ENCODE data around the gene EPB41. TPM values are rescaled to one million over a fixed set of nuclear protein-coding genes. Genes with fewer than 3 reads are reported as not detected.

The EPB41 gene
- total RNA-seq, 1 donor from 2014 or later, result 46.9 TPM

GRCh38 chr1:28890435-28890834 is 23.9 kb upstream of the EPB41 start:
- DNase-seq (ENCODE audit: low spot score in 2 of 2), result no peak
- FAIRE-seq, result no peak

DNA sequence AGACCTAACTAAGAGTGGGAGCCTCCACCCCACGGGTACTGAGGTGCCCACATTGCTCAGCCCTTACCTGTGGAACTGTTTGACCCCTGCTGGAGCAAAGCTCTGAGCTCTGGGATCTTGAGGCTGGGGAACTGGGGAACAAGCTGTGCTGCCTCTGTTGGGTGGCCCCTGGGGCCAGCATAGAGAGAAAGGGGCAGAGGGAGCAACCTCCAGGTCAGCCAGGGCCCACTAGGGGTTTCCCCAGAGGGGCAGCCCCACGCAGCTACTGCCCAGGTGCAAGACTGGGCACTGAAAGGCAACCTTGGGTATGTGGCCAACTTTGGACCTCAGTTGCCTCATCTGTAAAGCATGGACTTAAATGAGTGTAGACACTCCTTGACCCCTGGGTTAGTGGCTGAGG is 23.5 kb upstream of the EPB41 start:
- no peak for FAIRE-seq
- DNase-seq (ENCODE audit: low spot score in 2 of 2), result no peak

GRCh38 chr1:28891256-28891655 is 23.1 kb upstream of the EPB41 start:
- DNase-seq (ENCODE audit: low spot score in 2 of 2), result no peak
- FAIRE-seq, result no peak

DNA sequence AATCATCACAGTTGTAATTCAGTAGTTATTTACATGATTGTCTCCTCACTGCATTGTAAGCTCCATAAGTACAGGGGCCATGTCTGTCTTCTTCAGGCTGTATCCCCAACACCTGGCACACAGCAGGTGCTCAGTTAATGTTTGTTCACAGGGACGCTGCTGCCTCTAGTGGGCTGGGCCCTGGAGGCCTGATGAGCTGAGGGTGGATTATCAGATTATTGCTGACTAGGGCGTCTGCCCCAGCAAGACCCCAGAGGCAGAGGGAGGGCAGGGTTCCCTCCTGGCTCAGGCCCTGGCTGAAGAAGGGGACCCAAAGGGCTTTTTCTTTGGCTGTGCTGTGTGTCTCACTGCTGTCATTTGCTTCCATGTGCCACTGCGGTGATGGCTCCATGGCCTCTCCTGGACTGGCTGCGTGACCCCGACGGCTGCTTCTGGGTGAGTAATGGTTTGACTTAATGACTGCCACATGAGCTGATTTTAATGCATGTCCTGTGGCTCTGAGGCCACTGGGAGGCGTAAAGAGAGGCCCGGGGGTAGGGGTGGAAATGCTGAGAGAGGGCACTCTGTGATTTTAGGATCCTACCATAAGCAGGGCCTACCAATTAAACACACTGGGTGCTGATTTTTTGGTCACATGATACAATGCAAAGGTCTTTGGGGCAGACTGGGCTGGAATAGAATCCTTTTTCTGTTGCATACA is 20.8 kb upstream of the EPB41 start:
- DNase-seq (ENCODE audit: low spot score in 2 of 2) (no peak), FAIRE-seq (no peak)

DNA sequence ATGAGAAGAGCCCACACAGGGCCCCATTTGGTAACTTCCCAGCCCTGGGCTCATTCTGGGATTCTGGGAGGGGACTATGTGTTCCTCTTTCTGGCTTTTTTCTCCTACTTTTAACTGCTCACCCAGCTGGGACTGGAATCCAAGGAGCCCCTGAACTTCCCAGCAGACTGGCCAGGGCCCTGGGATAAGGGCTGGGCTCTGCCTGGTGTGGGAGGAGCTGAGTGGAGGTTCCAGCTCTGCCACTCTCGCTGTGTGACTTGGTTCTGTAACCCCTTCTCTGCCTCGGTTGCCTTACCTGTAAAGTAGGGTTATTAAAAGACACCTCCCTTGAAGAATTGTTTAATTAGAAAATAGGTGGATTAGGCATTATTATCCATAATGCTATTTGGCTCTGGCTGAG is 19.6 kb upstream of the EPB41 start:
- FAIRE-seq (no peak), DNase-seq (ENCODE audit: low spot score in 2 of 2) (no peak)

DNA sequence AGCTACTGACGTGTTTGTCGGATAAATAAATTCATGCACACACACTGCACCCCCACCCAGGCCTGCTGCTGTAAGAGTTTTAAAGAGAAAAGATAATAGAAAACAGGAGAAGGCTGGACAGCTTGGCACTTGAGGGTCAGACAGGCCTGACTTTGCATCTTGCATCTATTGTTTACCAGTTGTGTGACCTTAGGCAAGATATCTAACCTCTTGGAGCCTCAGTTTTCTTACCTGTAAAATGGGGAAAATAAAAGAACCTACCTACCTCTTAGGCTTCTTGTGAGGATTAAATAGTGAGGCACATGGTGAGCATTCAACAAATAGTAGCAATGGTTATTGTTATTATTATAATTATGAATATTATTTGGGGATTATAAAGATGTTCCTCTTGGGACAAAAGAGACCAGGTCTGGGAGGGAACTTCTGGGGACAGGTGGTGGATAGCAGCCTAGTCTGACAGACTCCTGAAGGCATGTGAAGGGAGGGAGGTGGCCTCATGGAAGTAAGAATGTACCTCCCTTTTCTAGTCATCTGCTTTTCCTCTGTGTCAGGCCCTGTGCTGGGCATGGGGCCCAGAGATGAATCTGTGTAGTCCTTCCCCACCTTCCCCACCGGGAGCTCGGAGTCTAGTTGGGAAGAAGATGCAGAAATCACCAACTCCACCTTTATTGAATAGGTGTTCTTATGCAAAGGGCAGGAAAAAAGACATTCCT is 18.3 kb upstream of the EPB41 start:
- no peak for FAIRE-seq
- DNase-seq (ENCODE audit: low spot score in 2 of 2), result no peak

GRCh38 chr1:28896609-28896986 is 17.8 kb upstream of the EPB41 start:
- no peak for FAIRE-seq
- no peak for DNase-seq (ENCODE audit: low spot score in 2 of 2)

GRCh38 chr1:28897789-28898188 is 16.6 kb upstream of the EPB41 start:
- FAIRE-seq (no peak), DNase-seq (ENCODE audit: low spot score in 2 of 2) (no peak)

DNA sequence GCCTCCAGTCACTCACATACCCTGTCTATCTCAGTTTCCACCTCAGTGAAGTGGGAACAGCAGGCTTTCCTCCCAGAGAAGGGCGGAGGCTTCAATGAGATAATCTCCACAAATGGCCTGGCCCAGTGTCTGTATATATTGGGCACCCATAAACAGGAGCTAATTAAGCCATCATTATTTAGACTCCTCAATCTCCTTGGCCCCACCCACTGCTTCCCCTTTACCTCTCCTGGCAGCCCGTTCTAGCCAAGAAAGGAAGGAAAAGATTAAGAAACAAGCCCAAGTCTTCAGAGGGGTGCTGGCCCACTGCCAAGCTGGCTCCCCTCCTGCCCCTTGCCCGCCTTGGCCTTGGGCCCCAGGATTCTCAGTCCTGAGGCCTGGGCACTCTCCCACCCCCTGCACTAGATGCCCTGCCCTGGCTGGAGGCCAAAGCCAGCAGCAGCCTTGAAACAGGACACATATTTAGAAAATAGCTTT is 15.9 kb upstream of the EPB41 start:
- DNase-seq (ENCODE audit: low spot score in 2 of 2), result no peak

GRCh38 chr1:28899267-28899666 is 15.1 kb upstream of the EPB41 start:
- no peak for DNase-seq (ENCODE audit: low spot score in 2 of 2)
- no peak for FAIRE-seq

More for the DNA sequence above, 15.9 kb upstream of the EPB41 start:
- no peak for FAIRE-seq

GRCh38 chr1:28900562-28900961 is 13.8 kb upstream of the EPB41 start:
- FAIRE-seq (no peak), DNase-seq (ENCODE audit: low spot score in 2 of 2) (no peak)

DNA sequence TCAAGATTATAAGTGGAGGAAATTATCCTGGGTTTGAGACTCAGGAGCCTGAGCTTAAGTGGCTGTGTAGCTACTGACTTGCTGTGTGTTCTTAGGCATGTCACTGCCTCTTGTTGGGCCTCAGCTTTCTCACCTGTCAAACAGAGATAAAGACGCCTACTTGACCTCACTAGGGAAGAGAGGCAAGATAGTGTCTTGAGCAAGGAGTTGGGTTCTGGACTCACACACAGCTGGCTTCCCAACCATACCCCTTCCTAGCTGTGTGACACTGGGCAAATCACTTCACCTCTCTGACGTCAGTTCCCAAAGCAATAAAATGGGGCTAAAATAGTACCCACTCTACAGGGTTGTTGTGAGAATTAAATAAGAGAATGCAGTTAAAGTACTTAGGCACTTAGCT is 11.6 kb upstream of the EPB41 start:
- no peak for DNase-seq (ENCODE audit: low spot score in 2 of 2)
- FAIRE-seq, result no peak

DNA sequence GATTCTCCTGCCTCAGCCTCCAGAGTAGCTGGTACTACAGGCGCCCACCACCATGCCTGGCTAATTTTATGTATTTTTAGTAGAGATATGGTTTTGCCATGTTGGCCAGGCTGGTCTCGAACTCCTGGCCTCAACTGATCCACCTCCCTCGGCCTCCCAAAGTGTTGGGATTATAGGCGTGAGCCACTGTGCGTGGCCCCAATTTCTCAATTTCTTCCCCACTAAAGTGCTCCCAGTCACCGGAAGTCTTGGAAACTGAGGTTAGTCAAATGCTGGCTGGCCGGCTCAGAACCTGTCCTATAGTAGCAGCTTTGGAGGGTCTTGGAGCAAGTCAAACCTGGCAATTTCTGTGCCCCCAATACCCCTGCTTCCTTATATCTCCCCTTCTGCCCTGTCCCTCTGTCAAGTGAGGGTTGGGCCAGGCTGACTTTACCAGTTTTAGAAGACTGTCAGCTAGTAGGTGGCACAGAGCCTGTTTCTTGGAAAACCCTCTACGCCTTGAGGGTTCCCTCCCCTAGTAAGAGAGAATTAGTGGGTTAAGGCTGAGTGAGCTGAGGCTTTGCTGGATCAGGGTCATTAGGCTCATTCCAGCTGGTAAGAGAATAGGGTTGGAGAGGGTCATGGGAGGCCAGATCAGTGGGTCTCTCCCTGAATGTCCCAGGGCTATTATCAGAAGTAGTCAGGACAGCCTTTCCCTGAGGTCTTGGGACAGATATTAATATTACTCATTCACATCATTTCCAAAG is 8.3 kb upstream of the EPB41 start:
- FAIRE-seq (no peak), DNase-seq (ENCODE audit: low spot score in 2 of 2) (no peak)

- no peak for DNase-seq (ENCODE audit: low spot score in 2 of 2)
- no peak for FAIRE-seq
These were observed 5.2 kb upstream of the EPB41 start for GRCh38 chr1:28909198-28909597.

DNA sequence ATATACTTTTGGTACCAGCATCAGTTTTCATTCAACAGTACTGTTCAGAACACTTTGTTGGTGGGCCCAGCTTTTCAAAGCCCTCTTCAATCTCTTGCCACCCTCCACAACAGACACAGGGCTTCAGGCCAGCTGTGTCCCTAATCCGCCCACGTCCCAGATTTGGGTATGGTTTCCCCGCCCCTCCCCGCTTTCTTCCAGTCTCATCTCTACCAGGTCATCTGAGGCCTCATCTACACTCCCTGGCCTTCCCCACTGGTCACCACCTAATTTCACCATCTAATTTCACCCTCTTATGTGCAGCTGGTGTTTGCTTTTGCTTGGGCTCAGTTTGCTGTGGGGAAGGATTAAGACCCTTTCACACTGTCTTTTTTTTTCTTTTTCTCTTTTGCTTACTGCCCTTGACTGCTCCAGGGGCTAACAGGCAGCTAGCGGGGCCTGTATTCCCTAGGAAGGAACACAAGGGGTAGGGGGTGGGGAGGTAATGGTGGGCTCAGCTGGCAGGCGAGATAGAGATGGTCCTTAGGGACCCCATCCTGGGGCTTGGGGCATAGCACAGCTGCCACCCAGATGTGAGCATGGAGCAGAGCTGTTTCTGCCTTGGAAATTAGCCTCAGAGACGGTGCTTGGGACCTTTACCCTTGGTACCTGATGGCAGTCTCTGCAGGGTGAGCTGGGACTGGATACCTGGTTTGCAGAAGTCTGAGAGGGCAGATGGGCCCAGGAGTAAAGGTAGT is 3.8 kb upstream of the EPB41 start:
- FAIRE-seq, result no peak
- DNase-seq (ENCODE audit: low spot score in 2 of 2), result no peak

GRCh38 chr1:28913786-28914227 is 562 bp upstream of the EPB41 start:
- FAIRE-seq, result no peak

DNA sequence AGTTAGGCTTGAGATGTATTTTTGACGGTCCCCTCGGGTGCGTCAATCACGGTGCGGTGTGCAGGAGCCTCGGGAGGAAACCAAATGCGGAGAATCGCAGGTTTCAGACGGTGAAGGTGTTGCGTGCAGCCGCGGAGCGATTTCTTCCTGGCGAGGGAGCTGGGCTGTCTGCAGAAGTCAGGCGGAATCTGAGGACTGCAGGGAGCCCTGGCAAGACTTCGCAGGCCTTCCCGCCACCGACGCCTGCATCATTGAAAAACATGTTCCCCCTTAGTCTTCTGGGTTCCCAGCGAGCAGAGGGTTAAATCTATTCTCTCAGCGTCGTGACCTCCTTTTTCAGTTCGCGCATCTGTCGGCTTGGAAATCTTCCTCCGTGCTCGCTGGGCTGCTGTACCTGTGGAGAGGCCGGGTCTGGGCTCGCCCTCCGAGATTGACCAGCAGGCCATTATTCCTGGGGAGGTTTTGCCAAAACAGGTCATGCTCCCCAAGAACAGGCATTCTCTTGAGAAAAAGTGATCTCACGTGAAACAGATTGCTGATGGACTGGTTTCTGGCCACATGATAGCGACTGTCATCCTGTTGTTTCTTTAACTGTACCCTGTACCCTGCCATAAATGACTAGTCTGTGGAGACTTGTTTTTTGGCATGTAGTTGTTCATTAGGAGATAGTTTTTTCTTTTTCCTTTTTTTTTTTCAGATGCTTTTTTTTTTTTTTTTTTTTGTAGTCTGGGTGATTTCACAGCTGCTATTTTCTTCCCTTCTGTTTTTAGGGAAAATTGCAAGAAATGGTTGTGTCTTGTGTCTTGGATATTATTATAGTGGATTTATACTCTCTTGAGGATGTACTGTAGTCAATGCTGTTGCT is 894 bp downstream of the EPB41 start:
- DNase-seq (ENCODE audit: low spot score in 2 of 2) (peak in 1 of 2 donors; percentile 32), FAIRE-seq (no peak)

More at GRCh38 chr1:28913786-28914227, 562 bp upstream of the EPB41 start:
- DNase-seq (ENCODE audit: low spot score in 2 of 2), result no peak

DNA sequence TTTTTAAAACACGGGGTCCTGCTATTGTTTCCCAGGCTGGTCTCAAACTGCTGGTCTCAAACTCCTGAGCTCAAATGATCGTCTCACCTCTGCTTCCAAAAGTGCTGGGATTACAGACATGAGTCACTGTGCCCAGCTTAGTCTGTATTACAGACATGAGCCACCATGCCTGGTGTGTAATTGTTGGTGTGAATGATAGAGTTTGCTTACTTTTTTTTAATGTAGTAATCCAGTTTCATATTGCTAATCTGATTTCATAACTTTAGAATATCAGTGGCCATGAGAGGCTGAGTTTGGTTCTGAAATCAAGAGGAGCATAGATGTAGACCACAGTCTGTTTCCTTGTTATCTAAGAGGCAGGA is 3.4 kb downstream of the EPB41 start:
- FAIRE-seq (no peak), DNase-seq (ENCODE audit: low spot score in 2 of 2) (no peak)

- FAIRE-seq, result no peak
- DNase-seq (ENCODE audit: low spot score in 2 of 2), result no peak
These were observed 7.0 kb downstream of the EPB41 start for GRCh38 chr1:28921286-28921869.
